SU-DHL-6 (cell line): ENCODE data around the gene MRPL41.

Source experiments
- H2AFZ ChIP-seq: fragments of 200-600 bp; sonication (generic); 2 replicates; pipeline ENCODE4 v1.6.1; 2014; ENCODE audit warnings: low read depth, mild to moderate bottlenecking, moderate library complexity, mixed read lengths, antibody characterized with exemption, low read length; ENCODE audit not compliant: severe bottlenecking
- H3F3A ChIP-seq: fragments of 200-600 bp; shearing (Covaris generic); 2 replicates; pipeline ENCODE4 v1.6.0; 2016; ENCODE audit warnings: antibody characterized with exemption, mild to moderate bottlenecking; ENCODE audit not compliant: insufficient read depth
- H3K27ac ChIP-seq: fragments of 200-600 bp; sonication (generic); 2 replicates; pipeline ENCODE4 v1.5.1; 2016; ENCODE audit warnings: low read depth, mild to moderate bottlenecking, low read length, moderate library complexity, mixed read lengths
- H3K27me3 ChIP-seq: fragments of 200-600 bp; sonication (generic), shearing (Covaris generic); 2 replicates; pipeline ENCODE4 v1.6.0; 2014; ENCODE audit warnings: mild to moderate bottlenecking, low read length
- H3K36me3 ChIP-seq: fragments of 200-600 bp; sonication (generic); 2 replicates; pipeline ENCODE4 v1.6.1; 2014; ENCODE audit warnings: mild to moderate bottlenecking, low read length, mixed read lengths
- H3K4me2 ChIP-seq: fragments of 300-600, 200-600 bp; shearing (Covaris generic), sonication (generic); 2 replicates; pipeline ENCODE4 v1.6.0; 2014; ENCODE audit warnings: low read length, low read depth, mild to moderate bottlenecking; ENCODE audit not compliant: poor library complexity, severe bottlenecking
- H3K4me3 ChIP-seq: fragments of 200-600 bp; sonication (generic); 2 replicates; pipeline ENCODE4 v1.5.1; 2014; ENCODE audit warnings: antibody characterized with exemption, low read length, mild to moderate bottlenecking, mixed read lengths; ENCODE audit not compliant: insufficient read depth, poor library complexity, severe bottlenecking
- H3K79me2 ChIP-seq: fragments of 200-600 bp; sonication (generic); 2 replicates; pipeline ENCODE4 v1.6.1; 2014; ENCODE audit warnings: mild to moderate bottlenecking, low read length, moderate library complexity; ENCODE audit not compliant: insufficient read depth
- H3K9ac ChIP-seq: fragments of 200-600 bp; sonication (generic); 2 replicates; pipeline ENCODE4 v1.7.0; 2014; ENCODE audit warnings: mild to moderate bottlenecking, low read length
- H3K9me2 ChIP-seq: fragments of 200-600 bp; sonication (generic); replicated peaks from 2 replicates; pipeline ENCODE4 v1.6.1; 2014; ENCODE audit warnings: low read length; ENCODE audit not compliant: insufficient read depth
- H3K9me3 ChIP-seq: fragments of 200-600 bp; sonication (generic); 2 replicates; pipeline ENCODE4 v1.6.1; 2014; ENCODE audit warnings: low read length, mixed read lengths; ENCODE audit not compliant: insufficient read depth
- H4K20me1 ChIP-seq: fragments of 200-600 bp; sonication (generic); 2 replicates; pipeline ENCODE4 v1.6.1; 2014; ENCODE audit warnings: low read depth, mild to moderate bottlenecking, antibody characterized with exemption, low read length, moderate library complexity, mixed read lengths
- CTCF ChIP-seq: fragments of 200-600 bp; sonication (generic); IDR thresholded peaks from one replicate; pipeline ENCODE4 v1.5.1; 2017; ENCODE audit warnings: antibody characterized with exemption, mild to moderate bottlenecking, low read length, moderate library complexity; ENCODE audit not compliant: insufficient read depth, poor library complexity, severe bottlenecking
- EZH2phosphoT487 ChIP-seq: fragments of 200-600 bp; sonication (generic), shearing (Covaris generic); conservative IDR thresholded peaks from 2 replicates; pipeline ENCODE4 v1.6.1; 2018; ENCODE audit warnings: mild to moderate bottlenecking, antibody characterized with exemption, low read length, moderate library complexity, mixed read lengths

The MRPL41 gene

GRCh38 chr9:137520614-137521404, 30.9 kb upstream of the MRPL41 start:
- no peaks in the 10 kb centered on the region for H3K36me3 ChIP-seq
- no peak overlapping the region for H3K27ac ChIP-seq
- TF ChIP-seq CTCF (no peak), EZH2phosphoT487 (no peak)
- H3K9me2 ChIP-seq: no peaks in the 10 kb centered on the region
- H3K4me3 ChIP-seq: no peak overlapping the region
- no peak overlapping the region for H3K9ac ChIP-seq
- no peaks in the 10 kb centered on the region for H3K79me2 ChIP-seq
- H3K4me2 ChIP-seq: no peak overlapping the region
- no peak overlapping the region for H2AFZ ChIP-seq
- no peaks in the 10 kb centered on the region for H4K20me1 ChIP-seq
- no peaks in the 10 kb centered on the region for H3F3A ChIP-seq
- no peaks in the 10 kb centered on the region for H3K9me3 ChIP-seq
- H3K27me3 ChIP-seq: no peaks in the 10 kb centered on the region

- H3K27ac ChIP-seq: no peak overlapping the region
- no peaks in the 10 kb centered on the region for H3K9me2 ChIP-seq
- H3K9ac ChIP-seq: no peak overlapping the region
- no peaks in the 10 kb centered on the region for H3K36me3 ChIP-seq
- no peaks in the 10 kb centered on the region for H3K79me2 ChIP-seq
- TF ChIP-seq CTCF (no peak), EZH2phosphoT487 (no peak)
- H2AFZ ChIP-seq: no peak overlapping the region
- no peaks in the 10 kb centered on the region for H4K20me1 ChIP-seq
- no peaks in the 10 kb centered on the region for H3F3A ChIP-seq
- H3K4me2 ChIP-seq: no peak overlapping the region
- H3K27me3 ChIP-seq: no peaks in the 10 kb centered on the region
- H3K9me3 ChIP-seq: no peaks in the 10 kb centered on the region
- H3K4me3 ChIP-seq: no peak overlapping the region
Observed at GRCh38 chr9:137521405-137521985, 30.2 kb upstream of the MRPL41 start.

- H3K4me2 ChIP-seq: no peak overlapping the region
- TF ChIP-seq CTCF (no peak), EZH2phosphoT487 (no peak)
Observed at GRCh38 chr9:137522746-137523455, 28.8 kb upstream of the MRPL41 start.

More at GRCh38 chr9:137522746-137523455, 28.8 kb upstream of the MRPL41 start:
- no peaks in the 10 kb centered on the region for H4K20me1 ChIP-seq
- no peaks in the 10 kb centered on the region for H3K36me3 ChIP-seq
- no peaks in the 10 kb centered on the region for H3K9me3 ChIP-seq
- H2AFZ ChIP-seq: no peak overlapping the region
- H3K4me3 ChIP-seq: no peak overlapping the region
- H3K9me2 ChIP-seq: no peaks in the 10 kb centered on the region
- no peaks in the 10 kb centered on the region for H3F3A ChIP-seq
- no peaks in the 10 kb centered on the region for H3K79me2 ChIP-seq
- H3K27me3 ChIP-seq: no peaks in the 10 kb centered on the region
- H3K27ac ChIP-seq: no peak overlapping the region
- H3K9ac ChIP-seq: no peak overlapping the region
